Measurements from ENCODE around the gene OR52W1.
"Not testable (repeated sequence)": the region's sequence is repeated elsewhere in the genome, so short reads cannot be mapped to it uniquely, and the experiment has no call there.

OR52W1 gene

GRCh38 chr11:6248248-6248647, 49.2 kb downstream of the OR52W1 start:
- H3K36me3 ChIP-seq (ENCODE audit: insufficient read depth, low read length) = no peaks in the 10 kb centered on the region
- H3K4me3 ChIP-seq (ENCODE audit: low read depth in 1 of 2, low read length in 2 of 2) = no peak overlapping the region
- no peaks in the 10 kb centered on the region for H3K4me1 ChIP-seq (ENCODE audit: insufficient read depth, low read length)
- ATAC-seq (ENCODE audit: insufficient read depth, low read depth) = no peak
- no peak overlapping the region for H3K9ac ChIP-seq (ENCODE audit: low read depth, low read length)
- H3K79me2 ChIP-seq (ENCODE audit: insufficient read depth, low read length) = no peaks in the 10 kb centered on the region
- no peak overlapping the region for H3K4me2 ChIP-seq (ENCODE audit: insufficient read depth, low read length)
- no peaks in the 10 kb centered on the region for H4K20me1 ChIP-seq (ENCODE audit: insufficient read depth, low read length)
- H3K9me3 ChIP-seq (ENCODE audit: insufficient read depth, low read length, severe bottlenecking) = no peaks in the 10 kb centered on the region
- TF ChIP-seq CTCF (IDR thresholded peaks at IDR 0.05; ENCODE audit: borderline replicate concordance, extremely low read depth, low read length, poor library complexity, severe bottlenecking) = no peak
- no peak for TF ChIP-seq EZH2 (IDR thresholded peaks at IDR 0.05; ENCODE audit: borderline replicate concordance, low read depth, low read length, severe bottlenecking)
- no peak for DNase-seq
- no peak overlapping the region for H3K27ac ChIP-seq (ENCODE audit: low read length)
- H3K27me3 ChIP-seq (ENCODE audit: insufficient read depth, low read length, poor library complexity) = peaks cover 4% of the 10 kb centered on the region
- H2AFZ ChIP-seq (ENCODE audit: low read depth, low read length) = no peak overlapping the region

- H3K36me3 ChIP-seq (ENCODE audit: insufficient read depth, low read length); H4K20me1 ChIP-seq (ENCODE audit: insufficient read depth, low read length); H3K79me2 ChIP-seq (ENCODE audit: insufficient read depth, low read length); DNase-seq; H2AFZ ChIP-seq (ENCODE audit: low read depth, low read length); H3K4me3 ChIP-seq (ENCODE audit: low read depth in 1 of 2, low read length in 2 of 2); H3K27me3 ChIP-seq (ENCODE audit: insufficient read depth, low read length, poor library complexity); H3K4me2 ChIP-seq (ENCODE audit: insufficient read depth, low read length); ATAC-seq (ENCODE audit: insufficient read depth, low read depth); H3K4me1 ChIP-seq (ENCODE audit: insufficient read depth, low read length); H3K9me3 ChIP-seq (ENCODE audit: insufficient read depth, low read length, severe bottlenecking); H3K9ac ChIP-seq (ENCODE audit: low read depth, low read length); H3K27ac ChIP-seq (ENCODE audit: low read length): not testable (repeated sequence)
Observed at GRCh38 chr11:6248897-6249296, 49.9 kb downstream of the OR52W1 start.
